ENCODE data around the gene TRIAP1.
A peak's percentile ranks its signal among the peaks of the same experiment; 100 is the strongest.

Gene TRIAP1

GRCh38 chr12:120432772-120433525 lies 13.2 kb downstream of the TRIAP1 start:
- DNase-seq: no peak

GRCh38 chr12:120429368-120429767 lies 16.8 kb downstream of the TRIAP1 start:
- no peak for DNase-seq

- no peak for DNase-seq
These were observed 17.5 kb downstream of the TRIAP1 start for GRCh38 chr12:120428597-120429229.

GRCh38 chr12:120425797-120426196 lies 20.4 kb downstream of the TRIAP1 start:
- DNase-seq: no peak

- DNase-seq: no peak
These were observed 23.2 kb downstream of the TRIAP1 start for GRCh38 chr12:120422892-120423456.

- no peak for DNase-seq
These were observed 24.5 kb downstream of the TRIAP1 start for GRCh38 chr12:120421701-120422100.

- DNase-seq: no peak
These were observed 28.1 kb downstream of the TRIAP1 start for GRCh38 chr12:120417917-120418580.

- no peak for DNase-seq
These were observed 29.5 kb downstream of the TRIAP1 start for GRCh38 chr12:120416490-120417216.

GRCh38 chr12:120413901-120414695 lies 32.1 kb downstream of the TRIAP1 start:
- peak in 41 of 56 donors; percentile 4 to 77 (median 29) for DNase-seq

- DNase-seq: no peak
These were observed 33.8 kb downstream of the TRIAP1 start for GRCh38 chr12:120412421-120412820.

GRCh38 chr12:120408771-120409170 lies 37.4 kb downstream of the TRIAP1 start:
- no peak for DNase-seq

- DNase-seq: no peak
These were observed 39.6 kb downstream of the TRIAP1 start for GRCh38 chr12:120406553-120406952.

GRCh38 chr12:120406069-120406468 lies 40.1 kb downstream of the TRIAP1 start:
- no peak for DNase-seq

- no peak for DNase-seq
These were observed 41.9 kb downstream of the TRIAP1 start for GRCh38 chr12:120404271-120404670.

- no peak for DNase-seq
These were observed 42.3 kb downstream of the TRIAP1 start for GRCh38 chr12:120403869-120404268.

GRCh38 chr12:120402217-120402616 lies 44.0 kb downstream of the TRIAP1 start:
- peak in 18 of 56 donors; percentile 0 to 45 (median 8) for DNase-seq

GRCh38 chr12:120399531-120399930 lies 46.7 kb downstream of the TRIAP1 start:
- no peak for DNase-seq

- peak in 37 of 56 donors; percentile 3 to 65 (median 27) for DNase-seq
These were observed 48.2 kb downstream of the TRIAP1 start for GRCh38 chr12:120397824-120398540.

- DNase-seq: peak in 2 of 56 donors; percentile 3 to 23
These were observed 51.5 kb downstream of the TRIAP1 start for GRCh38 chr12:120394483-120395367.
